A549 treated with AZD9567 at 1 μM for 4 hours (cell line): ENCODE data around the gene TCEAL7. TPM values are rescaled to one million over a fixed set of nuclear protein-coding genes. Genes with fewer than 3 reads are reported as not detected.

Source experiments
- total RNA-seq: library from RNA; stranded (reverse); fragments of 200-300 nt; extraction: Qiagen RNA extraction; gene quantifications from 5 replicates; pipeline ENCODE4 v1.2.3, GENCODE V29; 2022; ENCODE audit not compliant: insufficient read depth

The TCEAL7 gene, protein sequence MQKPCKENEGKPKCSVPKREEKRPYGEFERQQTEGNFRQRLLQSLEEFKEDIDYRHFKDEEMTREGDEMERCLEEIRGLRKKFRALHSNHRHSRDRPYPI
- total RNA-seq, result not detected in 5 replicates

DNA sequence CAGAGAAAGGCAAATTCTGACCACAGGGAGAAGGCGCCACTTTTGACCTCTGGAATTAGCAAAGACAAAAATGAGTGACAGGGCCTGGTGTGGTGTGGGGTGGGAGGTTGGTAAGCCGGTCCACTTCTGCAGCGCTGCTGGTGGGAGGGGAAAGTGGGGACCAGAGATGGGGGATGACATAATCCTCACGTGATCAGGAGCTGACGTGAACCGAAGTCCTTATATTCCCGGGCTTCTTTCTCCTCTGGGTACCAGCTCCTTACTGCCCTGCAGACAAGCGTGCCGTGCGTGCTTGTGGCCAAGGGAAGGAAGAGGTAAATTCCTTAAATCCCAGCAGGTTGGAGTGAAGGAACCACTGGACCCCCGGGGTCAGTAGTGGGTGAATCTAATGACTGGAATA lies at the start of gene TCEAL7:
TCEAL7 (plus strand) TSS at position 249 of the 400 bp plus-strand sequence. CDS start 1,165 bp downstream, outside the sequence.

GRCh38 chrX:103310555-103311398 lies 19.3 kb upstream of the TCEAL7 start, which contains the start of gene BEX2:
Gene BEX2 (minus strand): TSS chrX:103310990. CDS start chrX:103309976, 1,014 bp downstream.

GRCh38 chrX:103356130-103356798 lies 26.2 kb downstream of the TCEAL7 start, which contains the start of gene TCEAL9:
Gene TCEAL9 (plus strand): TSS chrX:103356506. CDS start chrX:103357685, 1,179 bp downstream.

GRCh38 chrX:103376118-103376978 lies 46.3 kb downstream of the TCEAL7 start, which contains the start of gene BEX3:
Gene BEX3 (plus strand): TSS chrX:103376538. CDS start chrX:103377522, 984 bp downstream.

Other genes starting within 250 kb of the TCEAL7 start
- gene NXF3, start 237.1 kb upstream of the TCEAL7 start, total RNA-seq, result 0.06 to 0.19 TPM in 2 of 5 replicates, not detected in the others
- gene BEX4, start 115.1 kb upstream of the TCEAL7 start, total RNA-seq, result 2.0 to 2.3 TPM (median 2.0 TPM) in 4 of 5 replicates, not detected in the other
- gene TCEAL8, start 75.1 kb upstream of the TCEAL7 start, total RNA-seq, result 21.4 to 47.2 TPM (median 27.2 TPM) in 5 replicates
- not detected in 5 replicates for gene TCEAL5, start 53.5 kb upstream of the TCEAL7 start, total RNA-seq
- 9.1 to 11.5 TPM (median 10.3 TPM) in 5 replicates for gene BEX2, start 19.2 kb upstream of the TCEAL7 start, total RNA-seq
- 77.9 to 113 TPM (median 88.7 TPM) in 5 replicates for gene TCEAL9, start 26.3 kb downstream of the TCEAL7 start, total RNA-seq
- 203 to 248 TPM (median 235 TPM) in 5 replicates for gene BEX3, start 46.3 kb downstream of the TCEAL7 start, total RNA-seq
- 0.06 TPM in 1 of 5 replicates, not detected in the others for gene RAB40A, start 189.2 kb downstream of the TCEAL7 start, total RNA-seq